Erythroblast (primary cell): ENCODE measurements around the gene C3orf80.
"Not testable (repeated sequence)": the region's sequence is repeated elsewhere in the genome, so short reads cannot be mapped to it uniquely, and the experiment has no call there.

Experiments
- DNase-seq, 2 experiments: peaks; one replicate each; lab custom pipeline; 2025; lab: John Stamatoyannopoulos, UW
- GATA1 ChIP-seq: IDR thresholded peaks from 2 replicates; pipeline ENCODE4 v1.6.1; 2011; ENCODE audit warnings: low read depth, mild to moderate bottlenecking, control low read depth, low read length, moderate library complexity
- POLR2A ChIP-seq: IDR thresholded peaks from 2 replicates; pipeline ENCODE4 v1.6.1; 2011; ENCODE audit warnings: mild to moderate bottlenecking, low read length

Gene C3orf80

GRCh38 chr3:160195106-160195505 is 30.1 kb upstream of the C3orf80 start:
- DNase-seq, result no peak
- no peak for TF ChIP-seq POLR2A
- no peak for TF ChIP-seq GATA1

- DNase-seq, result no peak
- TF ChIP-seq GATA1 (no peak), POLR2A (no peak)
These were observed 28.6 kb upstream of the C3orf80 start for GRCh38 chr3:160196511-160197104.

GRCh38 chr3:160199108-160199507 is 26.1 kb upstream of the C3orf80 start:
- no peak for DNase-seq
- TF ChIP-seq POLR2A (no peak), GATA1 (no peak)

- TF ChIP-seq GATA1, result no peak
- no peak for TF ChIP-seq POLR2A
- no peak for DNase-seq
These were observed 24.9 kb upstream of the C3orf80 start for GRCh38 chr3:160200353-160200752.

- not testable (repeated sequence) for DNase-seq
These were observed 20.7 kb upstream of the C3orf80 start for GRCh38 chr3:160204396-160205011.

GRCh38 chr3:160205606-160206005 is 19.6 kb upstream of the C3orf80 start:
- DNase-seq, result no peak
- TF ChIP-seq POLR2A (no peak), GATA1 (no peak)

- TF ChIP-seq POLR2A (no peak), GATA1 (no peak)
- no peak for DNase-seq
These were observed 14.9 kb upstream of the C3orf80 start for GRCh38 chr3:160210341-160210740.

DNA sequence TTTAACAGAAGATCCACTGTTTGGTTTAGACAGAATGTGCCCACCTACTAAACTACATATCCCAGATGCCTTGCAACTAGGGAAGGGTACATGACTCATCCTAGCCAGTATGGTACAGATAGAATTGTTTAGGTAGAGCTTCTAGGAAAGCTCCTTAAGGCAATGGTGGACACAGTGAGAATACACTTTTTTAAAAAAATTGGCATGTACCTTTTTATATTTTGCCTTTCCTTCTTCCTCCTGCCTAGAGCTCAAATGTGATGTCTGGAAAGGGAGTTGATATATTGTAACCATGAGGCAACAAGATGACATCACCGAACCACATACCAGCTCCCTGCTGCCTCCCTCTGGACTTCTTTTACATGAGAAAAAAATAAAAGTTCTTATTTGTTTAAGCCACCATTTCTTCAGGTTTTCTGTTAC is 14.4 kb upstream of the C3orf80 start:
- peak; percentile 43 to 77 for DNase-seq
- TF ChIP-seq GATA1 (no peak), POLR2A (no peak)

DNA sequence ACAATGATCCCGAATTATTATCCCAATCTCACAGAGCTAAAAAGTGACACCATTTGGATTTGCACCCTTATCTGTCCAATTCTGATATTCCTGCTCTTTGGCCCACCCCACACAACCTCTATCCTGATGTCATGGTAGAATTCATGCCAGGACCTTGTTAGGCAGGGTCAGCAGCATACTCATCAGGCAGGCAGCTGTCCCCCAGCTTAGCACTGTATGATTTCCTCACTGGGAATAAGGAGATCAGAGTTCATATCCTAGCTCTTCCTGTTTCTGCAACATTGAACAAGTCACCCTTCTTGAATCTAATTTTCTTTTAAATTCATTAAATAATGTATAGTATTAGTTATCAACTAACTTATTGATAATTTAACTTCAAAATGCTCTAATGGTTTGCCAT is 12.0 kb upstream of the C3orf80 start:
- TF ChIP-seq POLR2A (no peak), GATA1 (no peak)
- no peak for DNase-seq

- DNase-seq, result no peak
- TF ChIP-seq POLR2A, result no peak
- TF ChIP-seq GATA1, result no peak
These were observed 7.5 kb upstream of the C3orf80 start for GRCh38 chr3:160217675-160218074.

DNA sequence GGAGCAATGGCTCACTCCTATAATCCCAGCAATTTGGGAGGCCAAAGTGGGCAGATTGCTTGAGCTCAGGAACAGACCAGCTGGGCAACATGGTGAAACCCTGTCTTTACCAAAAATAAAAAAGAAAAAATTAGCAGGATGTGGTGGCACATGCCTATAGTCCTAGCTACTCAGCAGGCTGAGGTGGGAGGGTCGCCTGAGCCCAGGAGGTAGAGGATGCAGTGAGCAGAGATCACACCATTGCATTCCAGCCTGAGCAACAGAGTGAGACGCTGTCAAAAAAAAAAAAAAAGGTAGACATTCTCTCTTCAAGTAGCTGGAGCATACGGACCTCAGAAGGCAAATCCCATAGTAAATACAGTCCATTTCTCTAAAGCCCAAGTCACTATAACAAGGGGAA is 7.1 kb upstream of the C3orf80 start:
- TF ChIP-seq GATA1 (no peak), POLR2A (no peak)
- DNase-seq, result no peak

DNA sequence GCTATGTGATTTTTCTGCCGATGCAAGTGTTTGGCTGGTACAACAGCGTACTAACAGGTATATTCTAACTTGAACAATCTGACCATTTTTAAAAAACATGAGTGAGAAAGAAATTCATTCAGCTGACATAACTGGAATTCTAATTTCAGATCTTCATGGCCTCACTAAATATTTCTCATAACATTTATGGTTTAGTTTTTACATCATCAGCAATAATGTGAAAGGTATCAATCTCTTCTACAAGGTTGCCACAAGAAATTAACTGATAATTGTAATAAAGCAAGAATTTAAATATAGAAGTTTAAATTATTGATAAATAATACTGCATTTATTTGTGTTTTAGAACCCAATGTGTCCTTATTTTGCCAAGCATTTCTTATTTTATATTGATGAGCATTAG is 5.2 kb upstream of the C3orf80 start:
- no peak for DNase-seq
- TF ChIP-seq GATA1, result no peak

GRCh38 chr3:160221019-160221418 is 4.2 kb upstream of the C3orf80 start:
- TF ChIP-seq POLR2A, result no peak
- TF ChIP-seq GATA1, result no peak
- DNase-seq, result no peak

- DNase-seq, result no peak
- TF ChIP-seq POLR2A (no peak), GATA1 (no peak)
These were observed 966 bp upstream of the C3orf80 start for GRCh38 chr3:160224256-160224655.

GRCh38 chr3:160224811-160225175 is 429 bp upstream of the C3orf80 start:
- TF ChIP-seq GATA1 (no peak), POLR2A (no peak)
- DNase-seq, result no peak
